OCI-LY7 (cell line): ENCODE results near the gene EXOC6B. TPM values are rescaled to one million over a fixed set of nuclear protein-coding genes. Genes with fewer than 3 reads are reported as not detected.

Experiments used
- BruUV-seq: library from RNA; stranded (reverse); fragments of 400-500 nt; replicated peaks from 2 replicates; lab custom pipeline; 2021; lab: Mats Ljungman, UMichigan
- CTCF ChIA-PET: fragments of 300-600 bp; sonication (Branson Sonifier 250); formaldehyde crosslinking; loops from one replicate; lab custom pipeline; 2022; ENCODE audit warnings: antibody characterized with exemption; ENCODE audit not compliant: unreplicated experiment; lab: Charles Lee
- POLR2A ChIA-PET: fragments of 300-600 bp; sonication (Branson Sonifier 250); formaldehyde crosslinking; loops from one replicate; lab custom pipeline; 2022; ENCODE audit warnings: antibody characterized with exemption; lab: Charles Lee
- DNase-seq: peaks from one replicate; pipeline ENCODE4 v3.0.0-alpha.2; 2015; ENCODE audit warnings: low spot score
- H2AFZ ChIP-seq: fragments of 200-600 bp; sonication (generic), shearing (Covaris generic); 2 replicates; pipeline ENCODE4 v1.6.1; 2014; ENCODE audit warnings: mild to moderate bottlenecking, antibody characterized with exemption, low read length, moderate library complexity
- H3K27ac ChIP-seq: fragments of 200-600 bp; sonication (generic); 2 replicates; pipeline ENCODE4 v1.5.1; 2014; ENCODE audit warnings: mixed run types, low read depth, mild to moderate bottlenecking, moderate library complexity, low read length, inconsistent platforms; ENCODE audit not compliant: poor library complexity, severe bottlenecking
- H3K36me3 ChIP-seq: fragments of 200-600 bp; sonication (generic); 2 replicates; pipeline ENCODE4 v1.6.1; 2014; ENCODE audit warnings: mild to moderate bottlenecking, antibody characterized with exemption, low read length, moderate library complexity, mixed read lengths; ENCODE audit not compliant: insufficient read depth
- H3K4me1 ChIP-seq: fragments of 200-600 bp; sonication (generic); 2 replicates; pipeline ENCODE4 v1.5.1; 2014; ENCODE audit warnings: mild to moderate bottlenecking, low read length; ENCODE audit not compliant: insufficient read depth, poor library complexity, severe bottlenecking
- H3K4me2 ChIP-seq: fragments of 200-600 bp; sonication (generic); 2 replicates; pipeline ENCODE4 v1.6.1; 2014; ENCODE audit warnings: mild to moderate bottlenecking, low read length
- H3K4me3 ChIP-seq: fragments of 200-600 bp; sonication (generic); 2 replicates; pipeline ENCODE4 v1.5.1; 2014; ENCODE audit warnings: mild to moderate bottlenecking, low read depth, low read length; ENCODE audit not compliant: poor library complexity, severe bottlenecking
- H3K79me2 ChIP-seq: fragments of 200-600 bp; sonication (generic); 2 replicates; pipeline ENCODE4 v1.6.1; 2016; ENCODE audit warnings: low read depth, mild to moderate bottlenecking, low read length, moderate library complexity, mixed read lengths; ENCODE audit not compliant: insufficient read depth
- H3K9me2 ChIP-seq: fragments of 200-600 bp; sonication (generic); 2 replicates; pipeline ENCODE4 v1.6.1; 2016; ENCODE audit warnings: mild to moderate bottlenecking, low read length, mixed read lengths; ENCODE audit not compliant: insufficient read depth
- H3K9me3 ChIP-seq: fragments of 200-600 bp; sonication (generic); 2 replicates; pipeline ENCODE4 v1.6.1; 2014; ENCODE audit warnings: mild to moderate bottlenecking, mixed run types, low read length, mixed read lengths
- H4K20me1 ChIP-seq: fragments of 200-600 bp; sonication (generic); 2 replicates; pipeline ENCODE4 v1.6.1; 2014; ENCODE audit warnings: mild to moderate bottlenecking, antibody characterized with exemption, low read length, moderate library complexity, mixed read lengths; ENCODE audit not compliant: insufficient read depth
- CTCF ChIP-seq: fragments of 200-600 bp; sonication (generic); conservative IDR thresholded peaks from 2 replicates; pipeline ENCODE4 v1.5.1; 2014; ENCODE audit warnings: mild to moderate bottlenecking, antibody characterized with exemption, low read length, moderate library complexity, mixed read lengths
- EZH2phosphoT487 ChIP-seq: fragments of 200-600 bp; sonication (generic); IDR thresholded peaks from 2 replicates; pipeline ENCODE4 v1.6.1; 2018; ENCODE audit warnings: low read depth, borderline replicate concordance, mild to moderate bottlenecking, mixed run types, antibody characterized with exemption, low read length, moderate library complexity, mixed read lengths
- intact Hi-C: fragments of 100-400 bp; cut with micrococcal nuclease; formaldehyde crosslinking; loops from one replicate; pipeline ENCODE4 v1.10.0; 2022; ENCODE audit not compliant: unreplicated experiment
- total RNA-seq, 2 experiments: library from RNA; depleted of rRNA in 1 of 2; stranded (reverse); fragments of >200 nt in 1 of 2; shearing (Covaris generic) in 1 of 2; gene quantifications; 2 replicates each; pipeline ENCODE4 v1.2.3, GENCODE V29; 2014 to 2022

EXOC6B gene
- total RNA-seq, 2 experiments from 2014 or later = 5.1 TPM; not detected in 1

GRCh38 chr2:72442270-72442669 lies 383.6 kb downstream of the EXOC6B start:
- no peaks in the 10 kb centered on the region for H3K9me3 ChIP-seq
- no peaks in the 10 kb centered on the region for H3K4me1 ChIP-seq
- no peaks in the 10 kb centered on the region for H3K36me3 ChIP-seq
- POLR2A ChIA-PET = no interaction called here
- no peak overlapping the region for H2AFZ ChIP-seq
- no peak overlapping the region for H3K4me2 ChIP-seq
- no peak overlapping the region for H3K4me3 ChIP-seq
- BruUV-seq = no TSS peak
- CTCF ChIA-PET = no interaction called here
- no peak overlapping the region for H3K27ac ChIP-seq
- intact Hi-C loops = no loop called here
- H4K20me1 ChIP-seq = no peaks in the 10 kb centered on the region
- no peaks in the 10 kb centered on the region for H3K9me2 ChIP-seq
- TF ChIP-seq CTCF (no peak), EZH2phosphoT487 (no peak)
- H3K79me2 ChIP-seq = no peaks in the 10 kb centered on the region
- DNase-seq = no peak

- BruUV-seq = no TSS peak
- H3K36me3 ChIP-seq = no peaks in the 10 kb centered on the region
- H3K9me2 ChIP-seq = no peaks in the 10 kb centered on the region
- H3K4me3 ChIP-seq = no peak overlapping the region
- no peaks in the 10 kb centered on the region for H3K9me3 ChIP-seq
- POLR2A ChIA-PET = interaction anchor here (1.1 kb wide), 1 partner anchor 13 kb away, joined by 3 read pairs; no protein-coding TSS in a partner anchor
- H4K20me1 ChIP-seq = no peaks in the 10 kb centered on the region
- TF ChIP-seq CTCF (no peak), EZH2phosphoT487 (no peak)
- H3K4me1 ChIP-seq = no peaks in the 10 kb centered on the region
- H2AFZ ChIP-seq = no peak overlapping the region
- H3K79me2 ChIP-seq = no peaks in the 10 kb centered on the region
- H3K27ac ChIP-seq = no peak overlapping the region
- no peak overlapping the region for H3K4me2 ChIP-seq
- intact Hi-C loops = no loop called here
- DNase-seq = no peak
- CTCF ChIA-PET = no interaction called here
Observed at GRCh38 chr2:72439892-72440291, 385.9 kb downstream of the EXOC6B start.

GRCh38 chr2:72438364-72438763 lies 387.5 kb downstream of the EXOC6B start:
- CTCF ChIA-PET = no interaction called here
- no peaks in the 10 kb centered on the region for H3K4me1 ChIP-seq
- no peak overlapping the region for H2AFZ ChIP-seq
- no peaks in the 10 kb centered on the region for H3K79me2 ChIP-seq
- no peak overlapping the region for H3K4me2 ChIP-seq
- POLR2A ChIA-PET = interaction anchor here (0.7 kb wide), 1 partner anchor 201 kb away, joined by 3 read pairs; no protein-coding TSS in a partner anchor
- intact Hi-C loops = no loop called here
- H3K9me3 ChIP-seq = no peaks in the 10 kb centered on the region
- TF ChIP-seq CTCF (no peak), EZH2phosphoT487 (no peak)
- no peaks in the 10 kb centered on the region for H4K20me1 ChIP-seq
- no TSS peak for BruUV-seq
- H3K36me3 ChIP-seq = no peaks in the 10 kb centered on the region
- no peak overlapping the region for H3K4me3 ChIP-seq
- H3K27ac ChIP-seq = no peak overlapping the region
- no peak for DNase-seq
- no peaks in the 10 kb centered on the region for H3K9me2 ChIP-seq
